Natural killer cell (primary cell): ENCODE results near the gene SSH2. TPM values are rescaled to one million over a fixed set of nuclear protein-coding genes. Genes with fewer than 3 reads are reported as not detected.

ENCODE experiments used
- ATAC-seq, 3 donors: fragments of 150-1000 bp in 2 of 3; fragments of 200-7000 bp in 1 of 3; cut with Tn5 transposase; 1 replicate in 1 of 3; 2 replicates in 2 of 3; pipeline ENCODE4 v1.10.0; 2021; ENCODE audit warnings: mild to moderate bottlenecking in 2 of 3, moderate library complexity in 2 of 3
- DNase-seq, 2 donors: peaks; one replicate each; pipeline versions ENCODE4 v3.0.0 to v3.0.0-alpha.2; 2013 to 2021; ENCODE audit warnings: mixed read lengths in 1 of 2
- H3K27ac ChIP-seq: one replicate; pipeline ENCODE4 v1.5.1; 2013; ENCODE audit warnings: mild to moderate bottlenecking, low read length
- H3K27me3 ChIP-seq: one replicate; pipeline ENCODE4 v1.6.1; 2013; ENCODE audit warnings: low read length; ENCODE audit not compliant: control insufficient read depth, insufficient read depth
- H3K36me3 ChIP-seq: one replicate; pipeline ENCODE4 v1.6.1; 2013; ENCODE audit warnings: low read length; ENCODE audit not compliant: control insufficient read depth, insufficient read depth
- H3K4me1 ChIP-seq: one replicate; pipeline ENCODE4 v1.6.1; 2013; ENCODE audit warnings: low read length; ENCODE audit not compliant: control insufficient read depth, insufficient read depth
- H3K4me3 ChIP-seq: one replicate; pipeline ENCODE4 v1.5.1; 2013; ENCODE audit warnings: low read length
- H3K9me3 ChIP-seq: one replicate; pipeline ENCODE4 v1.6.1; 2013; ENCODE audit warnings: low read length; ENCODE audit not compliant: control insufficient read depth, insufficient read depth
- H3K27ac Mint-ChIP-seq, 2 donors: one replicate each; pipeline ENCODE4 v1.8.0; 2022; ENCODE audit warnings: mild to moderate bottlenecking in 2 of 2, mixed read lengths in 2 of 2, moderate library complexity in 1 of 2
- H3K27me3 Mint-ChIP-seq, 2 donors: one replicate each; pipeline ENCODE4 v1.8.0; 2022; ENCODE audit warnings: low read depth in 2 of 2, mixed read lengths in 2 of 2
- H3K36me3 Mint-ChIP-seq: one replicate; pipeline ENCODE4 v1.8.0; 2022; ENCODE audit warnings: mixed read lengths
- H3K4me1 Mint-ChIP-seq, 2 donors: one replicate each; pipeline ENCODE4 v1.8.0; 2022; ENCODE audit warnings: mixed read lengths in 2 of 2
- H3K4me3 Mint-ChIP-seq: one replicate; pipeline ENCODE4 v1.8.0; 2022; ENCODE audit warnings: mild to moderate bottlenecking, moderate library complexity, mixed read lengths
- H3K9me3 Mint-ChIP-seq, 2 donors: one replicate each; pipeline ENCODE4 v1.8.0; 2022; ENCODE audit warnings: mixed read lengths in 2 of 2
- CTCF ChIP-seq: fragments of 200-600 bp; IDR thresholded peaks from one replicate; pipeline ENCODE4 v1.8.0; 2022; ENCODE audit warnings: antibody characterized with exemption
- WGBS: methylation state at CpG from one replicate; pipeline ENCODE4 v1.1.7; 2013; ENCODE audit warnings: missing lambda C conversion rate; ENCODE audit not compliant: insufficient coverage; 5-methylcytosine and 5-hydroxymethylcytosine counted together
- intact Hi-C: fragments of 100-400 bp; cut with micrococcal nuclease; formaldehyde crosslinking; loops from one replicate; pipeline ENCODE4 v1.14.2; 2022
- total RNA-seq, 4 donors: library from RNA; stranded (reverse); fragments of 120-200 nt in 1 of 4; gene quantifications; one replicate each; pipeline versions ENCODE4 v1.2.3 to v1.2.4, GENCODE V29; 2013 to 2022

Gene SSH2
- total RNA-seq, 3 donors from 2014 or later (not counting 1 experiment from before 2014, with no cell fraction given): 124 to 166 (median 144) TPM

GRCh38 chr17:29614349-29615047 is 315.5 kb downstream of the SSH2 start:
- Histone ChIP-seq H3K4me1 (peaks cover 56% of the 10 kb centered on the region), H3K4me3 (peak overlapping the region; percentile 60), H3K27ac (no peak overlapping the region), H3K27me3 (no peaks in the 10 kb centered on the region), H3K9me3 (no peaks in the 10 kb centered on the region), H3K36me3 (no peaks in the 10 kb centered on the region)
- peak overlapping the region; percentile 74 to 86 for H3K27ac Mint-ChIP-seq
- peak overlapping the region; percentile 90 for H3K4me3 Mint-ChIP-seq
- no peak for TF ChIP-seq CTCF
- no peaks in the 10 kb centered on the region for H3K36me3 Mint-ChIP-seq
- H3K27me3 Mint-ChIP-seq: no peaks in the 10 kb centered on the region
- H3K4me1 Mint-ChIP-seq: peaks cover 12 to 49% of the 10 kb centered on the region in 2 donors
- no peaks in the 10 kb centered on the region for H3K9me3 Mint-ChIP-seq
- DNase-seq: no peak
- no peak for ATAC-seq
- WGBS: 59% methylated on average over 15 of the region's 16 CpGs
- intact Hi-C loops: loop anchor here (1.0 to 10.0 kb wide), 5 partner anchors 22 to 148 kb away; partner anchors contain the start of genes ABHD15, GIT1 and TP53I13

GRCh38 chr17:29613856-29614255 is 316.2 kb downstream of the SSH2 start:
- Histone ChIP-seq H3K9me3 (no peaks in the 10 kb centered on the region), H3K4me3 (peak overlapping the region; percentile 7), H3K4me1 (peaks cover 63% of the 10 kb centered on the region), H3K27me3 (no peaks in the 10 kb centered on the region), H3K36me3 (no peaks in the 10 kb centered on the region), H3K27ac (no peak overlapping the region)
- DNase-seq (peak in 1 of 2 donors; percentile 34), ATAC-seq (no peak)
- H3K9me3 Mint-ChIP-seq: no peaks in the 10 kb centered on the region
- no peak overlapping the region for H3K27ac Mint-ChIP-seq
- intact Hi-C loops: loop anchor here (2.0 to 10.0 kb wide), 2 partner anchors 25 to 49 kb away; partner anchors contain the start of genes ABHD15, GIT1 and TP53I13
- 28% methylated on average over 13 of the region's 13 CpGs for WGBS
- peaks cover 12 to 55% of the 10 kb centered on the region in 2 donors for H3K4me1 Mint-ChIP-seq
- no peak for TF ChIP-seq CTCF
- H3K4me3 Mint-ChIP-seq: peak overlapping the region; percentile 28
- H3K27me3 Mint-ChIP-seq: no peaks in the 10 kb centered on the region
- H3K36me3 Mint-ChIP-seq: no peaks in the 10 kb centered on the region

- Histone ChIP-seq H3K27ac (no peak overlapping the region), H3K4me1 (peaks cover 65% of the 10 kb centered on the region), H3K4me3 (peak overlapping the region; percentile 7), H3K36me3 (no peaks in the 10 kb centered on the region), H3K27me3 (no peaks in the 10 kb centered on the region), H3K9me3 (no peaks in the 10 kb centered on the region)
- peak; percentile 90 for TF ChIP-seq CTCF
- peak; percentile 26 to 48 (median 35) for ATAC-seq
- peak; percentile 90 to 94 for DNase-seq
- peak overlapping the region; percentile 28 for H3K4me3 Mint-ChIP-seq
- intact Hi-C loops: loop anchor here (10.0 kb wide), 1 partner anchor 49 kb away; the partner anchor contains the start of genes ABHD15 and TP53I13
- no peaks in the 10 kb centered on the region for H3K9me3 Mint-ChIP-seq
- no peaks in the 10 kb centered on the region for H3K27me3 Mint-ChIP-seq
- 1% methylated on average over 50 of the region's 50 CpGs for WGBS
- peaks cover 14 to 58% of the 10 kb centered on the region in 2 donors for H3K4me1 Mint-ChIP-seq
- H3K27ac Mint-ChIP-seq: no peak overlapping the region
- no peaks in the 10 kb centered on the region for H3K36me3 Mint-ChIP-seq
Observed at GRCh38 chr17:29613352-29613837, 316.6 kb downstream of the SSH2 start.
